ENCODE results near the gene CLDN9.

Gene CLDN9

DNA sequence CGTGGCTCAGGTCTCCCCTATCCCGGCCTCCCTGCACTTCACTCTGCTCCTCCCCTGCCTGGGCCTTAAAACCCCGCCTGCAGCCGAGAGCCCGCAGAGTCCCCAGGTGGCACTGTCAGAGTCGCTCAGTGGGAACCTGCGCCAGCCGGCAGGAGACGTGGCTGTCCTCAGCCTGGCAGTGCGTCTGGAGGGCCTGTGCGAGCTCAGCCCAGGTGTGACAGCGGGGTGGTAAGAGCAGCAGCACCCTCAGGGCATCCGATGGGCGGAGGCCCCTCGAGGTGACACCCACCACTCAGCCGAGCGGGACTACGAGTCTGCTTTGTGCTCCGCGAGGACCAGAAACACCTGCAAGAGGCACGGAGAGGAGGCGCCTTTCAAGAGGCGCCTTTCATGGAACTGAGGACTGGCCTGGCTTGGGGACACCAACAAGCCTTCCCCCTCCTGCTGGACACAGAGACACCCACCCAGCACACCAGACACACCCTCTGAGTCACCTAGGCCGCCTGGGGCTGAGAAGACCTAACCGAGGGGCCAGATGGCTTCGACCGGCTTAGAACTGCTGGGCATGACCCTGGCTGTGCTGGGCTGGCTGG is at the start of gene CLDN9:
Gene CLDN9 (plus strand): TSS at position 96 of the 593 bp plus-strand sequence. CDS start 440 bp downstream, at position 536.
- no peak within 1 kb of the TSS for H3K27ac Mint-ChIP-seq
- H3K27me3 Mint-ChIP-seq (ENCODE audit: low read depth) = peaks cover 18% of the 10 kb centered on the region
- H3K4me1 Mint-ChIP-seq (ENCODE audit: low read depth) = peaks cover 9% of the 10 kb centered on the region
- no peaks in the 10 kb centered on the region for H3K9me3 Mint-ChIP-seq
- no peaks in the 10 kb centered on the region for H3K36me3 Mint-ChIP-seq (ENCODE audit: low read depth)
- H3K4me3 Mint-ChIP-seq = no peak within 1 kb of the TSS

DNA sequence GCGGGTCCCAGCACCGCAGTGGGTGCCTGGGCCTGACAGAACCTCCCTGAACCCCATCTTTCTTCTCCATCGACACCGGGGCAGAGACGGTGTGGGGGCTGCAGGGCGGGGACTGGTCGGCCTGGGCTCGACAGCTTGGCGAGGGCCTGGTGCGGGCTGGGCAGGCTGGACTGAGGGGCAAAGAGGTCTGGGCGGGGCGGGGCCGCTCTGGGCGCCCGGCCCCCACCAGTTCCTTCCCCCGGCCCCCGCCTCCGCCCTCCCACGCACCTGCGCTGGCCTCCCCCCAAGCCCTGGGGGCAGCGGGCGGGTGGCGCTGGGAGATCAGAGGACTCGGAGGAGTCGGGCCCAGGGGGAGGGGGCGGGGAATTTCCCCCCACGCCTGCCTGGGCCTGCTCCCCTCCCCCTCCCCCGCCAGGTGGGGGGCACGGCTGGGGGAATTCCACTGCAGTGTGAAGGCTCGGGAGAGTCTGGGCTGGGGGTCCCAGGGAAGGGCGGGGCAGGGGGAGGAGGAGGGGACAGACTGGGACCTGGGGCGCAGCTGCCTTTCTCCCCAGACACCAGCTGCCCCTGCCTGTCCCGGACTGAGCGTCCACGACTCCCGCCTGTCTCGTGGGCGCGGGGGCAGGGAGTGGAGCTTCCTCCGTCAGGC is 49.5 kb upstream of the CLDN9 start:
- peaks cover 52% of the 10 kb centered on the region for H3K27me3 Mint-ChIP-seq (ENCODE audit: low read depth)
- no peak overlapping the region for H3K27ac Mint-ChIP-seq
- peaks cover 6% of the 10 kb centered on the region for H3K4me1 Mint-ChIP-seq (ENCODE audit: low read depth)
- H3K9me3 Mint-ChIP-seq = no peaks in the 10 kb centered on the region
- H3K4me3 Mint-ChIP-seq = peak overlapping the region; percentile 21
- H3K36me3 Mint-ChIP-seq (ENCODE audit: low read depth) = no peaks in the 10 kb centered on the region

DNA sequence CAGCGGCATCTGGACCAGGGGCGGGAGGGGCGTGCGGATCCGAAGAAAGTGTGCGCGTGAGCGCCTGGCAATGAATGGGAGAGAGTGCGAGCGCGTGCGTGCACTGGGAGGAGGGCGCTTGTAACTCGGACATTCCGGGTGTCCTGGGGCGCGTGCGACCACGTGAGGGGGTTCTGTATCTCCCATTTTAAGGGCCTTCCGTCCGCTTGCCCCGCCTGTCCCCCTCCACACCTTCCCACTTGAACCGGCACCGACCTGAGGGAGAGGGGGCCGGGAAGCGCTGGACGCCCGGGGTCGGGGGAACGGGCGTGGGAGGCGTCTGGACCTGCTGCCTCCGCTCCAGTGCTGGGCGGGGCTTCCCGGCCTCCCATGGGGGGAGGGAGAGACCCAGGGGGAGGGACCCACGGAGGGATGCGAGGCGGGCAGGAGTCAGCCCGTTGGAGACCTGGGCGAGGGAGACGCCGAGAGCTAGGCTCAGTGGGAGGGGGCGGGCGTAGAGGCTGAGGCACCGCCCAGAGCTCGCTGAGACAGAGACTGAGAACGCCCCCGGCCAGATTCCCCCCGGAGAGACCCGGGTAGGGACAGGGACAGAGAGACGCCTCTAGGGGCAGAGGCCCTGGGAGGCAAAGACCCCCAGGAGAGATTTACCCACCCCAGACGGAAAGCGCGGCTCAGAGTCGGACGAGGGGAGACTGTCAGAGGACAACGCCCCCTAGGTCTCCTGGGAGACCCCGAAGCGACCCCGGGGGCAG is 48.8 kb upstream of the CLDN9 start, which contains the start of gene KREMEN2:
Gene KREMEN2 (plus strand): TSS at position 553 of the 752 bp plus-strand sequence. CDS start 246 bp downstream, outside the sequence.
- Mint-ChIP-seq H3K4me3 (peak within 1 kb of the TSS; percentile 80), H3K9me3 (no peaks in the 10 kb centered on the region), H3K36me3 (ENCODE audit: low read depth) (no peaks in the 10 kb centered on the region), H3K27ac (no peak within 1 kb of the TSS), H3K27me3 (ENCODE audit: low read depth) (peaks cover 57% of the 10 kb centered on the region), H3K4me1 (ENCODE audit: low read depth) (peaks cover 13% of the 10 kb centered on the region)

GRCh38 chr16:2964475-2965336 is 48.0 kb upstream of the CLDN9 start:
- H3K9me3 Mint-ChIP-seq = no peaks in the 10 kb centered on the region
- H3K4me3 Mint-ChIP-seq = peak overlapping the region; percentile 61
- H3K4me1 Mint-ChIP-seq (ENCODE audit: low read depth) = peaks cover 13% of the 10 kb centered on the region
- no peaks in the 10 kb centered on the region for H3K36me3 Mint-ChIP-seq (ENCODE audit: low read depth)
- H3K27ac Mint-ChIP-seq = no peak overlapping the region
- H3K27me3 Mint-ChIP-seq (ENCODE audit: low read depth) = peaks cover 57% of the 10 kb centered on the region

DNA sequence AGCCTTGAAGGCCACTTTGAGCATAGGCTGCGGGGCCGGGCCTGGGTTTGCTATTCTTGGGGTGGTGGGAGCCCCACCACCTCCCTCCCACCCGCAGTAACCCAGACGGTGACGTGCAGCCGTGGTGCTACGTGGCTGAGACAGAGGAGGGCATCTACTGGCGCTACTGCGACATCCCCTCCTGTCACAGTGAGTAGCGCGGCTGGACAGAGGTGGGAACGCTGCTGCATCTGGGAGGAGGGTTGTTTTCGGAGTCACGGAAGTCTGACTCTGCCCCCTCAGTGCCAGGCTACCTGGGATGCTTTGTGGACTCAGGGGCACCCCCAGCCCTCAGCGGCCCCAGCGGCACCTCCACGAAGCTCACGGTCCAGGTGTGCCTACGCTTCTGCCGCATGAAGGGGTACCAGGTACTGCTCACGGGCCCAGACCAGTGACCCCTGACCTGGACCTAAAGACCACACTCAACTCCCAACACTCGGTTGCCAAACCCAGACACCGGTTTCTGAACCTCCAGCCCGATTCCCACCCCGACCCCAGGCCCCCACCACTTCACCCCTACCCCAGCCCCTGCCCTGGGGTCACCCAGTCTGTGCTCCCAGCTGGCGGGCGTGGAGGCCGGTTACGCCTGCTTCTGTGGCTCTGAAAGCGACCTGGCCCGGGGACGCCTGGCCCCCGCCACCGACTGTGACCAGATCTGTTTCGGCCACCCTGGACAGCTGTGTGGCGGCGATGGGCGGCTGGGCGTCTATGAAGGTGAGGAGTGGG is 46.5 kb upstream of the CLDN9 start:
- H3K27ac Mint-ChIP-seq = no peak overlapping the region
- no peak overlapping the region for H3K4me3 Mint-ChIP-seq
- H3K9me3 Mint-ChIP-seq = no peaks in the 10 kb centered on the region
- H3K36me3 Mint-ChIP-seq (ENCODE audit: low read depth) = no peaks in the 10 kb centered on the region
- peaks cover 20% of the 10 kb centered on the region for H3K4me1 Mint-ChIP-seq (ENCODE audit: low read depth)
- peaks cover 50% of the 10 kb centered on the region for H3K27me3 Mint-ChIP-seq (ENCODE audit: low read depth)

GRCh38 chr16:2966808-2967191 is 45.9 kb upstream of the CLDN9 start:
- peaks cover 20% of the 10 kb centered on the region for H3K4me1 Mint-ChIP-seq (ENCODE audit: low read depth)

GRCh38 chr16:2967211-2967631 is 45.5 kb upstream of the CLDN9 start:
- Mint-ChIP-seq H3K9me3 (no peaks in the 10 kb centered on the region), H3K4me3 (no peak overlapping the region), H3K4me1 (ENCODE audit: low read depth) (peaks cover 24% of the 10 kb centered on the region), H3K36me3 (ENCODE audit: low read depth) (peaks cover 4% of the 10 kb centered on the region), H3K27me3 (ENCODE audit: low read depth) (peaks cover 43% of the 10 kb centered on the region), H3K27ac (no peak overlapping the region)

More at GRCh38 chr16:2966808-2967191, 45.9 kb upstream of the CLDN9 start:
- H3K36me3 Mint-ChIP-seq (ENCODE audit: low read depth) = no peaks in the 10 kb centered on the region
- H3K27me3 Mint-ChIP-seq (ENCODE audit: low read depth) = peaks cover 47% of the 10 kb centered on the region
- no peak overlapping the region for H3K4me3 Mint-ChIP-seq
- no peak overlapping the region for H3K27ac Mint-ChIP-seq
- no peaks in the 10 kb centered on the region for H3K9me3 Mint-ChIP-seq

GRCh38 chr16:2967721-2968161 is 45.0 kb upstream of the CLDN9 start:
- peaks cover 38% of the 10 kb centered on the region for H3K27me3 Mint-ChIP-seq (ENCODE audit: low read depth)
- H3K36me3 Mint-ChIP-seq (ENCODE audit: low read depth) = peaks cover 4% of the 10 kb centered on the region
- H3K9me3 Mint-ChIP-seq = no peaks in the 10 kb centered on the region
- H3K27ac Mint-ChIP-seq = no peak overlapping the region
- peaks cover 24% of the 10 kb centered on the region for H3K4me1 Mint-ChIP-seq (ENCODE audit: low read depth)
- H3K4me3 Mint-ChIP-seq = no peak overlapping the region

GRCh38 chr16:2968368-2968737 is 44.4 kb upstream of the CLDN9 start:
- Mint-ChIP-seq H3K4me1 (ENCODE audit: low read depth) (peaks cover 24% of the 10 kb centered on the region), H3K9me3 (no peaks in the 10 kb centered on the region), H3K36me3 (ENCODE audit: low read depth) (peaks cover 4% of the 10 kb centered on the region), H3K4me3 (peak overlapping the region; percentile 74), H3K27ac (no peak overlapping the region), H3K27me3 (ENCODE audit: low read depth) (peaks cover 35% of the 10 kb centered on the region)

DNA sequence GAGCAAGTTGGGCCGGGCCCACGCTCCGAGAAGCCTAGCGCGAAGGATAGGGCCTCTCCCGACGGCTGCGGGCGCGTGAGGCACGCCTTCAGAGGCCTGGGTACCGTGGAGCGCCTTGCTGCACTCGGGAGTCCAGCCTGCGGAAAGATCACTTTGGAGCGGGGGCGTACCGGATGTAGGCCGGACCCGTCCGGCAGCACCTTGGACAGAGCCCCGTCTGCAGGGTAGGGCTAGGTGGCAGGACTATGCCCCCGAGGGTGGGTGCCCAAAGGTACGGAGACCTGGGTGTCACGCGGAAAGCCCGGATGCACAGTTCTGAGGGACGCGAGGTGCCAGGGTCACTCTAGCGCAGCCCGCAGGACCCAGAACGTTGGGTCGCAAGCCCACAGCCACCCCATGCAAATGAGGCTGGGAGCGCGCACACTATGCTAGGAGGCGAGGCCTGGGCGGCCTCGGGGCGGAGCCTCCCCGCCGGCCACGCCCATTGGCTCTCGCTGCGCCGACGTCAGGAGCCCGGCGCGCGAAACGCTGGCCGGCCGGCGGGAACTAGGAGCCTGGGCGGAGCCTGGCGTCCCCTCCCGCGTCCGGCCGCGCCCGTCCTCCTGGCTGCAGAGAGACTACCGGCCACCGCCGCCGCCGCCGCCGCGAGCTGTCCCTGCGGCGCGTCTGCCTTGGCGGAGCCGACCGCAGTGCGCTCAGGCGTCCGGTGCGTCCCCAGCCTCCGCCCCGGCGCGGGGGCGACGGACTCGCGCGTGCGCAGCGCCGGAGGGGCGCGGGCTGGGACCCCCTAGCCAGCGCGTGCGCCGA is 43.8 kb upstream of the CLDN9 start, which contains the start of gene PAQR4:
Gene PAQR4 (plus strand): TSS at position 611 of the 807 bp plus-strand sequence. CDS start 327 bp downstream, outside the sequence.
- Mint-ChIP-seq H3K4me3 (peak within 1 kb of the TSS; percentile 74), H3K9me3 (no peaks in the 10 kb centered on the region), H3K4me1 (ENCODE audit: low read depth) (peaks cover 24% of the 10 kb centered on the region), H3K36me3 (ENCODE audit: low read depth) (peaks cover 4% of the 10 kb centered on the region), H3K27me3 (ENCODE audit: low read depth) (peaks cover 31% of the 10 kb centered on the region), H3K27ac (peak within 1 kb of the TSS; percentile 41)

DNA sequence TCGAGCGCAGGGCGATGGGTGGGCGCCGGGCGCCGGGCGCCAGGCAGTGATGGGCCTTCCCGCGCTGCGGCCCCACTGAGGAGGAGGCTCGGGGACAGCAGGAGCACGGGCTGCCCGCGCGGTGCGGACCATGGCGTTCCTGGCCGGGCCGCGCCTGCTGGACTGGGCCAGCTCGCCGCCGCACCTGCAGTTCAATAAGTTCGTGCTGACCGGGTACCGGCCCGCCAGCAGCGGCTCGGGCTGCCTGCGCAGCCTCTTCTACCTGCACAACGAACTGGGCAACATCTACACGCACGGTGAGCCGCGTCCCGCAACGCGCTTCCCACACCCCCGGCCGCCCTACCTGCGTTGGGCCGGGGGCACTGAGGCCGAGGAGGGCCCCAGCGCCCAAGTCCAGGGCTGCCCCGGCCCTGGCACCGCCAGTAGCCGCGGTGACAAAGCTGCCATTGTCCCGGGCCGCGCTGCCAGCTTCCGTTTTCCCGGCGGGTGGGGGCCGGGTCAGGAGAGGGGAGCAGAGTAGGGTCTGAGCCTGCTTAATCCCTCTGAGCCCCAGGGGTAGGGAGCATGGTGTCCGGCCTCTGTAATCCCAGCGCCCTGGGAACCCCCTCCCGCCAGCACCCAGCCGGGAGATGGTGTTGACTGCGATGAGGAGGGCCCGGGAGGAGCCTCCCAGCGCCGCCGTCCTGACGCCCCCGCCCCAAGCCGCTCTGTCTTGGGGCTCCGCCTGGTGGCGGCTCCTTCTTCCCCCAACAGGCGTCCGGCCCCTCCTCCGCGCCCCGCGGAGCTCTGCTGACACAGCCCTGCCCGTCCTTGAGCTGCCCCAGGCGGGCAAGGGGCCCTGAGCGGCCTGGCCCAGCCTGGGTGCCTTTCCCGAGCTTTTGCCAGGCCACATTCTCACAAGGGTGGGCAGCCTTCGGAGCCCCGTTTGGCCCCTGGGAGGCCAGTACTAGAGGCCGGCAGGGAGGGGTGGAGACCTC is 42.9 kb upstream of the CLDN9 start:
- H3K9me3 Mint-ChIP-seq = no peaks in the 10 kb centered on the region
- peak overlapping the region; percentile 67 for H3K4me3 Mint-ChIP-seq
- H3K36me3 Mint-ChIP-seq (ENCODE audit: low read depth) = peaks cover 4% of the 10 kb centered on the region
- peaks cover 26% of the 10 kb centered on the region for H3K27me3 Mint-ChIP-seq (ENCODE audit: low read depth)
- H3K4me1 Mint-ChIP-seq (ENCODE audit: low read depth) = peaks cover 21% of the 10 kb centered on the region
- H3K27ac Mint-ChIP-seq = peak overlapping the region; percentile 41

GRCh38 chr16:2970563-2970962 is 42.2 kb upstream of the CLDN9 start:
- Mint-ChIP-seq H3K36me3 (ENCODE audit: low read depth) (peaks cover 4% of the 10 kb centered on the region), H3K9me3 (no peaks in the 10 kb centered on the region), H3K4me1 (ENCODE audit: low read depth) (peaks cover 19% of the 10 kb centered on the region), H3K27ac (peak overlapping the region; percentile 52), H3K4me3 (peak overlapping the region; percentile 67), H3K27me3 (ENCODE audit: low read depth) (peaks cover 20% of the 10 kb centered on the region)
